NCI-H69 (cell line): ENCODE measurements around the gene IGFL1.
"Not testable (repeated sequence)": the region's sequence is repeated elsewhere in the genome, so short reads cannot be mapped to it uniquely, and the experiment has no call there.

Source experiments
- DNase-seq: peaks from one replicate; lab custom pipeline; 2025; lab: John Stamatoyannopoulos, UW

The IGFL1 gene

DNA sequence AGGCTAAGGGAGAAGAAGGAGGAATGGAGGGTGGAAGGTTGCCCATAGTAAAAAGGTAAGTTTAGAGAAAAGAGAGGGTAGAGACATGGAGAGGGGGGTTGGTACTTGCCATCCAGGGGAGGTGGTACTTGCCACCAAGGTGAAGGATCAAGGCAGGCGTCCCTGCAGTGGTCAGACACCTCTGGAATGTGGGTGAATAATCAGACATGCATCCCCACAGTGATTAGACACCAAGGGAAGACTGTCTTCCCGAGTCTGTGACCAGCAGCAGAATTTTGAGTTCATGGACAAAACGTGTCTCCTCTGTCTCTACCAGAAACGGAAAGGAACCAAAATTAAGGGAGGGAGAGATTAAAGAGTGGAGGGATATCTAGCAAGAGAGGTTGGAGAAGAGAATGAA, 27.1 kb upstream of the IGFL1 start:
- DNase-seq: no peak

DNA sequence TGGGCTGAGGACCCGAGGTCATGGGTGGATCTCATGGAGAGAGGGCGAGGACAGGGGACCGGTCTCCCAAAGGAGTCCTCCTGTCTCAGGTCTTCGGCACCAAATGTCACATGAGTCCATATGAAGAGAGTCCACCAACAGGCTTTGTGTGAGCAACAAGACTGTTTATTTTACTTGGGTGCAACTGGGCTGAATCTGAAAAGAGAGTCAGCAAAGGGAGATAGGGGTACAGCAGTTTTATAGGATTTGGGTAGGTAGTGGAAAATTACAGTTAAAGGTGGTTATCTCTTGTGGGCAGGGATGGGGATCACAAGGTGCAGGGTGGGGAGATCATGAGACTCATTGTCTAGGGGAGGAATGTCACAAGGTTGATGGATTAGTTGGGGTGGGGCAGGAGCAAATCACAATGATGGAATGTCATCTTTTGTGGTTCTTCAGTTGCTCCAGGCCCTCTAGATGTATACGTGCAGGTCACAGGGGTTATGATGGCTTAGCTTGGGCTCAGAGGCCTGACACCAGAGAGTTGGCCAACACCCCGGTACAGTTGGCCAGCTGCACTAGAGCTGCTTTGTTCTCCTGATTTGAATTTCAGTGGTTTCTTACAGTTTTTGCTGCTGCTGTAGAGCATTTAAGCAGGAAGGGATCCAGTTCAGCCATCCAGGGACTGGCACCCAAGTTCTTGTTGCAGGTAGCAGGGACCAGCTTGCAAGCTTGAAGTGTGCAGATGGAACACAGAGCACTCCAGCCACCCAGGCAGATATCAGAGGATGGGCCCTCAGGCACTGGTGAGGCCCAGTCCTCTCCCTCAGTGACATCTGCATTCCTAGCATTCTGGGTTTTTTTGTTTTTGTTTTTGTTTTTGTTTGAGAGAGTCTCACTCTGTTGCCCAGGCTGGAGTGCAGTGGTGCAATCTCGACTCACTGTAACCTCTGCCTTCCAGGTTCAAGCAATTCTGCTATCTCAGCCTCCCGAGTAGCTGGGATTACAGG, 26.4 kb upstream of the IGFL1 start:
- DNase-seq: no peak

DNA sequence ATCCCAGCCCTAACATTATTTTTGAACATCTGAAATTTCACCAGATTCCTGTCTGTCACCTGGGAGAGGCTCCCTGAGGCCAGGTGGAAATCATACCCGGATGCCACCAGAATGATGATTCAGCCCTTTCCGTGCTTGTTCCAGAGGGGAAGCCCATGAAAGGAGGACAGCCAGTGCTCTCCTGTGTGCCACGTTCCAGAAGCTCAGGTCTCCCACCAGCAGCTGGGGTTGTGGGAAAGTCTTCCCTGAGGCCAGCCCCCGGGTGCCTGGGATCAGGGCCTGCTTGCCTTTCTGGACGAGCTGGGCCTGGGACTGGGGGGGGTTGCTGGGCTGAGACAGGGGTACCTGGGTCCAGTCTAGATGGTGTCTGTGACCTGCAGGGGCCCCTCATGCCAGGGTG, 25.5 kb upstream of the IGFL1 start:
- DNase-seq: no peak

DNA sequence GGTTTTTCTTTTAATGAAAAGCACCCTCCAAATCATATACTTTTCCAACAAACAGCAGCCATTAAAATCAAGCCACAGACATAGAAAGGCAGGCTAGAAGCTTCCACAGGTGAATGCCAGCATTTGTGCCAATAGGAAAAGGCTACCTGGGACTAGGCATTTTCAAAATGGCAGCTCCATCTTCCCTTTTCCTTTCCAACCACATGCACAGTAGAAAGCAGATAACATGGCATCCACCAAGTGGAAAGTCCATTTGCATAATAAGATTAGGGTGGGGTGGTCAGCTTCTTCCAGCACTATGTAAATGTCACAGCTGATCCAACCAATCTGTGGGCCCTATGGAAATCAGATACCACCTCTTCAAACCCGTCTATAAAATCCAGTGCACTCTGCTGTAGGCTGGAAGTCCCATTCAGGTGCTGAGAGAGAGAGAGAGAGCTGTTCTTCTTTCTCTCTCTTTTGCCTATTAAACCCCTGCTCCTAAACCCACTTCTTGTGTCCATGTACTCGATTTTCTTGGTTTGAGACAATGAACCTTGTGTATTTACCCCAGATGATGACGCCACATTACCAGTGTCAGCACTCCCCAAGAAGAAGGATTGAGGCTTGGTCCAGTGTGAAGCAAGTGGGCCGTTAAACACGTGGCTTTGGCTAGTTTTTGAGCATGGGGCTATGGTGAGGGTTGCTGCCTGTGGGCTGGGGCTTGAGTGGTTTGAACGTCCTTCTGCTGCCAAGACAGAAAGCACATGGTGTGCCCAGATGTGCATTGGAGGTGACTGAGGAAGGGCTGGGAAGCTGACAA, 24.2 kb upstream of the IGFL1 start:
- no peak for DNase-seq

DNA sequence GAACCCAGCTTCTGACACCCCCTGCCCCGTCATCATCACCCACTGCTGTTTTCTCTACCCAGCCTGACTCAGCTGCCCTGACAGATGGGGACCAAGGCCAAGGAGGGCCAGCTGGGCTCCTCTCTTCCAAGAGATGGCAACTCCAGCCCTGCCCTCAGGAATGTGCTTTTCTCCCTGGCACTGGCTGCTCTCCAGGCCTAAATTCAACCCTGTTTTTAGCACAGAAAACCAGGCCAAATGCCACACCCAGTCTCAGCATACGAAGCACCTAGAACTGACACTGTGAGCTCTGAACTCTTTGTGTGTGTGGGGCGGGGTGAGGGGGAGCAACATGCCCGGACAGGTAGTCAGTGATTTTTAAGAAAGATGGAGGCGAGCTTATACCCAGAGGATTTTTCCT, 23.4 kb upstream of the IGFL1 start:
- no peak for DNase-seq

DNA sequence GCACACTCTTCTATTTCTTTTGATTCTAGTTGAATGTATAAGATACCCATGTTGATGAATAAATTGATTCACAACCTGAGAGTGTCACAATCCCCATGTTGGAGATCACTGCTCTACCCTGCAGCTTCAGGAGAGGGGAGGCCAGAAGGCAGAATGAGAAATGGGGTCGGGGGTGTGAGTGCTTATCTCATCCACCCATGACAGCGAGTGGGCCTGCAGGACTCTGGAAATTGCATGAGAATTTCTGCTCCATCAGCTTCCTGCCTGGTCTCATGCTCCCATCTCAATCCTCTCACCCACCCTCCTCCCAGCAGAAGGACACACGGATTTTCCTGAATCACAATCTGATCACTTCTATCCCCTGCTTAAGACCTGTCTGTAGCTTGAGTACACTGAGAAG, 22.9 kb upstream of the IGFL1 start:
- no peak for DNase-seq

DNA sequence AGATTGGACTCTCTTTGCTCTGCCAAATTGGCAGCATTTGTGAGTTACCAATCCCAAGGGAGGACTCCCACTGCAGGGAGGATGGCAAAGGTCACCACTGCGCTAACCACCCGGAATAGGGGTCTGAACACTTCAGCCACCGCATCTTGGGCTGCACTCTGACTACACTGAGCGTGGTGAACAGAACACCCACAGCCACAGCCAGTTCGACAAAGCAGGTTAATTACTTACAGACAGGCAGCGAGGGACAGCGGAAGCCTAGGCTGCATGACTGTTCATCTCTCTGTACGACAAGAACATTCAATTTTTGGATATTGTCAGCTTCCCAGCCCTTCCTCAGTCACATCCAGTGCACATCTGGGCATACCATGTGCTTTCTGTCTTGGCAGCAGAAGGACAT, 21.7 kb upstream of the IGFL1 start:
- DNase-seq: not testable (repeated sequence)

DNA sequence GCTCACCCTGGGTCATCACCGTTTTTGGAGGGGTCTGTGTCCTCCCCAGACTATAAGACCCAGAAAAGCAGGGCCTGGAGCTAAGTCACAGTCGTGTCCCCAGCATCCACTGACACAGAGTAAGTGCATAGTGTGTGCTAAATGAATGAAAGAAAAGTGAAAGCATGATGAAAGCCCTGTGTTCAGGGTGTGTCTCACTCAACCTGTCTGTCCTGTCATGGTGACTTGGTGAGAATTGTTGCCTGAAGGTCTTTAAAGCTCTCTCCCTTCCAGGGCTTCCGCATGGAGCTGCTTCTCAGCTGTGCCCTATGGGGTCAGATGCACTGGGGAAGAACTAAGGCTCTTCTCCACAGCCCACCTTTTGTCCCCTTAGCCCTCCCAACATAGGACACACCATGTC, 20.5 kb upstream of the IGFL1 start:
- no peak for DNase-seq

DNA sequence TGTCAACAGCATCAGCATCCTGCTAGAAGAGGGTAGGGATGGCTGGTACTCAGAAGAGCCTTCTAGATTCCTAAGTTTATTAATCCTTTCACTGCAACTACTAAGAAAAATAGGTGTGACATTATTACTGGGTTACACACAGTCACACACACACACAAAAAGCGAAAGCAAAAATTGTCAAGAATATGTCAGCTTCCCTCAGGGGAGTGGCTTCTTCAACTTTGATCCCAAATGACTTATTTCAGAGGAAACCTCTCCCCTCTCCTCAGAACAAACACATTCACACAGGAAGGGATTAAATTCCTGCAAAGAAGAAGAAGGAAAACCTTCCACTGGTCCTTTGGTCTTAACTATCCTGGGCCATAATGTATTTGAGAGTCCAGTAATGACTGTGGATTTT, 20.1 kb upstream of the IGFL1 start:
- no peak for DNase-seq

DNA sequence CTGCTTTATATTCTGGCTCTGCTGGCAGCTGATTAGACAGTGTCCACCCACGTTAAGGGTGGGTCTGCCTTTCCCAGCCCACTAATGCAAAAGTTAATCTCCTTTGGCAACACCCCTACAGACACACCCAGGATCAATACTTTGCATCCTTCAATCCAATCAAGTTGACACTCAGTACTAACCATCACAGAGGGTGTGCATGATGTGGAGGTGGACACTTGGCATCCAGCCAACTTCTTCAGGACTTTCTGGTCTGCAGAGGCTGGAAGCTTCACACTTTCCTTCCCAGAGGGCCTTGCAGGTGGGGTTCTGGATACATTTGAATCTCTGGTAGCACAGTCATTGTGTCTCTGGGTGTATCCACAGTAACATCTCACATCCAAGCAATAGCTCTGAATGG, 18.9 kb upstream of the IGFL1 start:
- DNase-seq: no peak

DNA sequence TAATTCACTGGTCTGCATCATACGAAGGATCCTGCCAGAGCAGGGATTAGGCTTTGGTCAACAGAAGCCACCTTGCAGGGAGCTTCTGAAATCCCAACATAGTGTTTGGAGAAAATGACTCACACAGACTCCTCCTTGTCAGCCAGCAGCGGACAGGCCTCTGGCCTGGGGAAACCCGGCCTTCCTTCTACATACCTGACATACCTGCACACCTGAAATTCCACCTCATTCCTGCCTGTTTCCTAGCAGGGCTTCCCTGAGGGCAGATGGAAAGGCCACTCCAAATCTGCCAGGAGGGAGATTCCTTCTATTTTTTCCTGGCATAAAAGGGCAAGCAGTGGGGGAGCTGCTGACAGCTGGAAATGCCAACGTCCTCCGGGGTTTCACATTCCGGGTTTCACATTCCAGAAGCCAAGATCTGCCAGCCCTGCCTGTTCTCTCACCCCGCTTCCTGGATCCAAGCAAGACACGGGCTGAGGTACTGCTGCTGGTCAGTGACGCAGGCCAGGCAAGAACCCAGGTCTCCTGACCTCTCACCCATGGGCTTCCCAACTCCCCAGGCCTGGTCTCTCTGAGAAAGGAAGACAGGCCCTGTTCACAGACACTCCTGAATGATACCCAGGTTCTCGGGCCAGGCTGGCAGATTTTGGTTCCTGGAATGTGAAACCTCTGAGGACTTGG, 18.2 kb upstream of the IGFL1 start:
- no peak for DNase-seq

DNA sequence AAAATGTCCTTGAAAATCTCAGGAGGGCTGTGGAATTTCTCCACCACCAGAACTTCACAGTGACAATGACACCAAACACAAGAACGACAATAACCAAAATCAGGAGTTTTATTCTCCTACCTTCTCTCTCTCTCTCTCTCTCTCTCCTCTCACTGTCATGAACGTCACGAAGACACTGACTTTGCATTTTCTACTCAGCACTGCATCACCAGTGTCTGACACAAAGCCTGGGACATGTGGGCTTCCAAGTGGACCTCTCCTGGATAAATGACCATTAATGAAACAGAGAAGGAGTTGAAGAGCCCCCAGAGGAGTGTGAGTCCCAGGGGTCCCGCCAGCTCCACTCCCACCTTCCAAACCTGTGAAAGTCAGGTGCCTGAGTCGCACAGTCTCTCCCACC, 16.9 kb upstream of the IGFL1 start:
- not testable (repeated sequence) for DNase-seq

DNA sequence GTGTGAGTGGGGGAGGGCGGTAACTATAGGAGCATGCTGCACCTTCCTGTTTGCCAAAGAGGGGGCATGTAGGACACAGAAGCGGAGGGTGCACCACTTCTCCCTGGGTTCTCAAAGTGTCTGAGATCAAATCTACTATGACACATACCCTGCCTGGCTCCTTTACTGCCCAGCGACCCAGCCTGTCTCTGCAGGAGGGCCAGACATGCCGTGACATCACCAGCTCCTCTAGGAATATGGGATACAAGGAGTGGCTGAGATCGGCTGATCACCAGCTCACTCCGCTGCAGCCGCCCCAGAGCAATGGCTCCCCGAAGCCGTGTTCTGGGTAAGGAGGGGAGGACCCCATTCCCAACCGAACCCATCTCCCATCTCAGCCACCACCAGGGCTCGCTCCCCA, 16.4 kb upstream of the IGFL1 start:
- DNase-seq: peak; percentile 13

DNA sequence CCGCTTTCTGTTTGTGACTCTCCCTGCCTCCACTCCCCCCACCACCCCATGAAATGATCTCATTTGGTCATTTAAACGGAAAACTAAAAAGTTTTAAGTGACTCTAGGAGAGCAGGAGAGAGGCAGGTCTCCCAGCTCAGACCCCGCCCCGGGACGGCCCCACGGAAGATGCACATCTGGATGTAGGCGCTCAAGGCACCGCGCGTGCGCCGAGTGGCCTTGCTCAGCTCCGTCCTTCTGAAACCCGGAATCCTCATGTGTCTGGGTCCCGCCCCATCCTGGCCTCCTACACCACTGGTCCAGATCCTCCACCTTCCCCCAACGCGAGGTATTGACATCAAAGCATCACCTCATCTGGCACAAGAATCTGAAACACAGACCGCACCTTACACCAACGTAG, 15.7 kb upstream of the IGFL1 start:
- no peak for DNase-seq

DNA sequence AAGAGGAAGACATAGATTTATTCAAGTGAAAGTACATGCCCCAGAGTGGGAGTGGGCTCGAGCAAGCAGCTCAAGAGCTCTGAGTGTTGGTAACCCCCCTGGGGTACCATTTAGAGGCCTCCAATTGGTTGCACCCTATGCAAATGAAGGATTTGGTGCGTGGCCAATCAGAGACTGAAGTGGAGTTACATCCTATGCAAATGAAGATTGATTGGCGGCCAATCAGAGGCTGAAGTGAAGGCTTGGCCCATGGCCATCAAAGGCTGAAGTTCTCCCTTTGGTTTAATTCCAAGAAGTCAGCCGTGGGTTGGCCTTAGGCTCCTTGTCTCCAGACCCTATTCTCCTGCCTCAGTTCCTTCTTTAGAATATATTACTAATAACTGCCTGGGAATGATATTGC, 12.9 kb upstream of the IGFL1 start:
- DNase-seq: peak; percentile 29

DNA sequence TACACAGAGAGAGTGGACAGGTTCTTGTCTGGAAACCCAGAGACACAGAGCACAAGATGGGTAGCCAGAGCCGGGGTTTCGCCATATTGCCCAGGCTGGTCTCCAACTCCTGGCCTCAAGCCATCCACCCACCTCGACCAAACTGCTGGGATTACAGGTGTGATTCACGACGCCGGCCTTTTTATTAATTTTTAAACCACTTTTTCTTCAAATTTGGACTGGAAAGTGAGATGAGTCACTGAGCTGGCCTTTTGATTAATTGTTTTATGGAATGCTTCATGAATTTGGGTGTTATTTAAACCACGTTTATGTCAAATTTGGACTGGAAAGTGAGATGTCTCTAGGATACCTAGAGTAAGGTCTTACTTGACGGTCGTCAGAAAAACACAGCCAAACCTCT, 12.1 kb upstream of the IGFL1 start:
- DNase-seq: no peak

DNA sequence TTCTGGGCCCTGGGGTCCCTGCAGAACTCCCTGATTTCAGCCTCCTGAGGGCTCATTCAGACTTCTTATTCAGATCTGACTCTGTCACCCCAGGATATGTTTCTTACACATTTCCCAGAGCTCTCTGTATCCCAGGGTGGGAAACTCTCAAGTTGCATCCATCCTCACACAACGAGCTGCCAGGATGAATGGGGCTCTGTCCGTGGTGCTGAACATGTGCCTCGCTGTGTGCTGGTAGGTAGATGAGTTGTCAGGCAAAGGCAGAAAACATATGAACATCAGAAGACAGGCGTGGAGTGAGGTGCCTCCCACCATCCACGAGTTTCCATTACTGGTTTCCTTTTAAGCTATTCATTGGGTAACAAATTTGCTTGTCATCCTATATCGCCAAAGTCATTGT, 11.4 kb upstream of the IGFL1 start:
- no peak for DNase-seq

DNA sequence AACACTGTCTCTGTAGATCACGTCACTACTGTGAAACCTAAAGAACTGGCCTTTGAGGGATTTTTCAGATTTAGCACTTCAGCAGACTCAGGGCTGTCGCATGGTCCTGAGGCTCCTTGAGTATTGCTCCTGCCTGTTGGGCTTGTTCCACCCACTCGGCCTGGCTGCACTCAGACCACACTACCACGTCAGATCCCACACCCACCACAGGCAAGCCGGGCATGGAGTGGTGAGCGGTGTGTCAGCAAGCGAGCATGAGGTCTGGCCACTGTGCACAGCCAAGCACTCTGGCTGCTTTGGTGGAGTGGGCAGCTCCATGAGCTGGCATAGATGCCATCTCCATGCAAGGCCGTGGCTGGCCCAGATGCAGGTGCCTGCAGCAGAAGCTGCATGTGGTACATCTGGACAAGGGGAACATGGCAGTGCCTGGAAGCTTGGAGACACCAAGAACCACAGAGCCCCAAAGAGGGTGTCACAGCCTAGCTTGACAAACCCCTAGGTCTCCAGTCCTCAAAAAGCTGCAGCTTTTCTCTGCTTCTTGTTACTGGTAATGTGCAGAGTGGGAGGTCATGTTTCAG, 9.4 kb upstream of the IGFL1 start:
- DNase-seq: no peak

DNA sequence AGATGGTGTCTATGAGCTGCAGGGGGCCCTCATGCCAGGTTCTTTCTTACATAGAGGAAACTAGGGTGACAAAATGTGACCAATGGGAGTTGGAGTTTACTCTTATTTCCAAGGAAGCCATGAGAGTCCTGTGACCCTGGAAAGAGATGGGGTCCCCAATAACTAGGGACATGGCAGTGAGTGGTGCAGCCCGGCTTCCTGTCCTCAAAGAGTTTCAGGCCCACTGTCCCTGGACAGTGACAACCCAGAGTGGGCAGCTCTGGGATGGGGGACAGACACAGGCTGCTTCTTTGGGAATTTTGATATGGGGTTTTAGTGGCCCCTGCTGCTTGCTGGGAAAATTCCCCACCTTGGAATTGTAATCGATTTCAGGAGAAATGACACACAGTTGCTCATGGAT, 8.4 kb upstream of the IGFL1 start:
- DNase-seq: no peak

DNA sequence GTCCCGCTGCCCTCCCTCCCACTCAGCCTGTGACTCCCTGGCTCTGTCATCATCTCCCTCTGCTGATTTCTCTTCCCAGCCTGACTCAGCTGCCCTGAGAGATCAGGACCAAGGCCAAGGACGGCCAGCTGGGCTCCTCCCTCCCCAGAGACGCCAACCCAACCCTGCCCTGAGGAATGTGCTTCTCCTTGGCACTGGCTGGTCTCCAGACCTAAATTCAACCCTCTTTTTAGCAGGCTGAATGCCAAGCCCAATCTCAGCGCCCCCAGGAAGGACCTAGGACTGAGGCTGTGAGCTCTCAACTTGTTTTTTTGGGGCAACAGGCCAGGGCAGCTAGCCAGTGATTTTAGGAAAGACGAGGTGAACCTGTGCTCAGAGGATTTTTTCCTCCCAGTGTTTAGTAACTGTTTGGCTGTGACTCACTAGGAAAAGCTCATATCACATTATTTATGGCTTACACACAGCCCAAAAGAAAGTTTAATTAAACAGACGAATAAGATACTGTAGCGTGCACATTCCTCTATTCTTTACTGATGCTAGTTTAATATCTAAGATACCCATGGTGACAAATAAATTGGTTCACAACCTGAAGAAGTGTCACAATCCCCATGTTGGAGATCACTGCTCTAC, 7.4 kb upstream of the IGFL1 start:
- no peak for DNase-seq

DNA sequence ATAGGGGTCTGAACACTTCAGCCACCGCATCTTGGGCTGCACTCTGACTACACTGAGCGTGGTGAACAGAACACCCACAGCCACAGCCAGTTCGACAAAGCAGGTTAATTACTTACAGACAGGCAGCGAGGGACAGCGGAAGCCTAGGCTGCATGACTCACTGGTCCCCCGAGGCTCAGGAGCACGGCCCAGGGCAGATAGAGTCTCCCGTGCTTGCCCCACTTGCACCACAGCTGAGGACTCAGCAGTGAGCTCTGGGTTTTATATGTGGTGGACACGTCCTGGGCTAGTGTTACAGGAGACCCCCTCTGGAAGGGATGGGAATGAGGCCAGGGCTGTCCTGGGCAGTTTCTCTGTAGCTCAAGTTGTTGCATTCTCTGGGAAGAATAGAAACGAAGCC, 5.8 kb upstream of the IGFL1 start:
- DNase-seq: not testable (repeated sequence)

DNA sequence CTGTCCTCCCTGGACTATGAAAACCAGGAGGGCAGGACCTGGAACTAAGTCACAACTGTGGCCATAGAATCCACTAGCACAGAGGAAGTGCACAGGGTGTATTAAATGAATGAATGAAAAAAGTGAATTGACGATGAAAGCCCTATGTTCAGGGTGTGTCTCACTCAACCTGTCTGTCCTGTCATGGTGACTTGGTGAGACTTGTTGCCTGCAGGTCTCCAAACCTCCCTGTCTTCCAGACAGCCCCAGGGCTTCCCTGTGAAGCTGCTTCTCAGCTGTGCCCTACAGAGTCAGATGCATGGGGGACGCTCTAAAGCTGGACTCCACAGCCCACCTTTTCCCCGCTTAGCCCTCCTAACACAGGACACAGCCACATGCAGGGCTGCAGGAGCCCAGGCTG, 4.8 kb upstream of the IGFL1 start:
- no peak for DNase-seq
